ENCODE measurements around the gene TGFBI.
A peak's percentile ranks its signal among the peaks of the same experiment; 100 is the strongest.

Gene TGFBI

DNA sequence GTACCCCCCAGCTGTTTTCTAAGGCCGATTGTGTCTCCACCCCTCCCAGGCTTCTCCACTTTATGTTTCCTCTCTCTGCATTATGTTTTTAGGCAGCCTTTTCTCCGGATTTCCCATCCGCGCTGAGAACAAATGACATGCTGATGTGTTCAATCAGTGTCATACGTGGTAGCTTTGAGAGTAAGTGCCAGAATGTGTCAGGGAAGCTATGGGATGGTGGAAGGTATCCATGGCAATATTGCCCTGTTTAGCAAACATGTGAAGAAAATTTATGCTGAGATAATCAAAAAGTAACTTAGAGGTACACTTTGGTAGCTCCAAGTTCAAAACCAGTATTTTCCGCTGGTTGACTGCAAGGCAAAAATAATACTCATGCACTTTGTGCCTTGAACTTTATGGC, 37.4 kb upstream of the TGFBI start:
- H3K4me1 ChIP-seq (ENCODE audit: insufficient read depth, poor library complexity, severe bottlenecking) = peaks cover 18% of the 10 kb centered on the region
- no peak for ATAC-seq (ENCODE audit: low read depth)
- no peak overlapping the region for H3K27ac ChIP-seq (ENCODE audit: poor library complexity, severe bottlenecking)
- no peaks in the 10 kb centered on the region for H3K9me3 ChIP-seq (ENCODE audit: severe bottlenecking)
- H3K27me3 ChIP-seq (ENCODE audit: insufficient read depth, poor library complexity, severe bottlenecking) = no peaks in the 10 kb centered on the region
- no peaks in the 10 kb centered on the region for H3K36me3 ChIP-seq (ENCODE audit: low read depth)
- TF ChIP-seq, protein P1, sequence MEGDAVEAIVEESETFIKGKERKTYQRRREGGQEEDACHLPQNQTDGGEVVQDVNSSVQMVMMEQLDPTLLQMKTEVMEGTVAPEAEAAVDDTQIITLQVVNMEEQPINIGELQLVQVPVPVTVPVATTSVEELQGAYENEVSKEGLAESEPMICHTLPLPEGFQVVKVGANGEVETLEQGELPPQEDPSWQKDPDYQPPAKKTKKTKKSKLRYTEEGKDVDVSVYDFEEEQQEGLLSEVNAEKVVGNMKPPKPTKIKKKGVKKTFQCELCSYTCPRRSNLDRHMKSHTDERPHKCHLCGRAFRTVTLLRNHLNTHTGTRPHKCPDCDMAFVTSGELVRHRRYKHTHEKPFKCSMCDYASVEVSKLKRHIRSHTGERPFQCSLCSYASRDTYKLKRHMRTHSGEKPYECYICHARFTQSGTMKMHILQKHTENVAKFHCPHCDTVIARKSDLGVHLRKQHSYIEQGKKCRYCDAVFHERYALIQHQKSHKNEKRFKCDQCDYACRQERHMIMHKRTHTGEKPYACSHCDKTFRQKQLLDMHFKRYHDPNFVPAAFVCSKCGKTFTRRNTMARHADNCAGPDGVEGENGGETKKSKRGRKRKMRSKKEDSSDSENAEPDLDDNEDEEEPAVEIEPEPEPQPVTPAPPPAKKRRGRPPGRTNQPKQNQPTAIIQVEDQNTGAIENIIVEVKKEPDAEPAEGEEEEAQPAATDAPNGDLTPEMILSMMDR (IDR thresholded peaks at IDR 0.05; ENCODE audit: poor library complexity, severe bottlenecking) = no peak
- no peak for DNase-seq (ENCODE audit: low spot score)
- H3K4me3 ChIP-seq (ENCODE audit: severe bottlenecking) = no peak overlapping the region

DNA sequence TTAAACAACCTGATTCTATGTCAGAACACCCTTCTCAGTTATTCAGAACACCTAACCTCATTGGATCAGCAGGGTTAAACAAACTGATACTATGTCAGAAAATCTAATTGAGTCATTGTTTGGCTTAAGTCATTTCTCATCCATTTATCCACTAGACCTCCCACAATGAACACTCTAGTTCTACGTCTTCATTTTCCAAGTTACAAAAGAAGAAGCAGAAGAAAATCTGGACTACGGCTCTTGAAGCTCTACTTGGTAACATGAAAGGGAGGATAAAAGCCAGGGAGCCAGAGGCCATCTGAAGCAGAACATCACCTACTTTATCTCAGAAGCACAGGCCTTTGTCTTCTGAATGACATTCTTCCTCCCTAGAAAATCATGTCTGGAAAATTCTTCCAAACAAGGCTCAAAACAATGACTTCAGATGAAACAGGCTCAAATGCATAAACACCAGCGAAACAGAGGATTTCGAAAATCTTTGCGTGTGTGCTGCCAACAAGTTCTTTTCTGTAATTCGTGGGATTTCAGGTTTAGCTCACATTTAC, 35.4 kb upstream of the TGFBI start:
- Histone ChIP-seq H3K36me3 (ENCODE audit: low read depth) (no peaks in the 10 kb centered on the region), H3K27me3 (ENCODE audit: insufficient read depth, poor library complexity, severe bottlenecking) (no peaks in the 10 kb centered on the region), H3K4me3 (ENCODE audit: severe bottlenecking) (no peak overlapping the region), H3K4me1 (ENCODE audit: insufficient read depth, poor library complexity, severe bottlenecking) (peaks cover 29% of the 10 kb centered on the region), H3K9me3 (ENCODE audit: severe bottlenecking) (no peaks in the 10 kb centered on the region), H3K27ac (ENCODE audit: poor library complexity, severe bottlenecking) (peak overlapping the region; percentile 93)
- peak; percentile 16; the same call in 2 of the 3 replicates for ATAC-seq (ENCODE audit: low read depth)
- no peak for DNase-seq (ENCODE audit: low spot score)
- TF ChIP-seq, protein P1 (IDR thresholded peaks at IDR 0.05; ENCODE audit: poor library complexity, severe bottlenecking) = no peak

DNA sequence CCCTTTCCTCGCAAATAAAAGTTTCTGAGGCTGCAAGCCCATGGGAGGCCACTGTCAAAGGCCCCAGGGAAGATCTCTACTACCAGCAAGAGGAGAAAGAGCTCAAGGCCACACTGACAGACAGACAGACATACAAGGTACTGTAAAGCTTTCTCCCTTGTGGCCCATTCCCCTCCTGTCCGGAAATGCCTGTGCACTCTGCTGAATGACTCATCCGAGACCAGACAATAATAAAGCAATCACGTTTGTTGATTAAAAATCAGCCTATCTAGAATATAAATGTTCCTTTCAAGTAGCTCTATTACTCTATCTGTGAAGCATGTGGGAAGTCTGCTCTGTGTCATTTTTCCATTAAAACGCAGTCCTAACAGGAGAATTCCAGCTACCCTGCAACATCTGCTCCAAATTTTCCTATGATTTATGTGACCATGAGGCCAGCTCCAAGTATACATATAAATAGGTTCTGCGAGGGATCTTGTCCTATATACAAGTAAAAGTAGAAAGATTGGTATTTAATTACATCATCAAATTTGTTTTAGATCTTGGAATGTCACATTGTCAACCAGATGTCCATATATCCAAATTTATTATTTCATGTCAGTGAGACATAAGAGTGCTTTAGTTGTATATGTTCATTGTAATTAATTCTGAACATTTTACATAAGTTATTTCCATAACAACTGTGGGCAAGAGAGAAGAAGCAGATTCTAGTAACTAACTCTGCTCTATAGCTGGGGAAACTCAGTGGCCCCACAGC, 34.7 kb upstream of the TGFBI start:
- Histone ChIP-seq H3K36me3 (ENCODE audit: low read depth) (no peaks in the 10 kb centered on the region), H3K27ac (ENCODE audit: poor library complexity, severe bottlenecking) (peak overlapping the region; percentile 93), H3K27me3 (ENCODE audit: insufficient read depth, poor library complexity, severe bottlenecking) (no peaks in the 10 kb centered on the region), H3K4me1 (ENCODE audit: insufficient read depth, poor library complexity, severe bottlenecking) (peaks cover 33% of the 10 kb centered on the region), H3K4me3 (ENCODE audit: severe bottlenecking) (no peak overlapping the region), H3K9me3 (ENCODE audit: severe bottlenecking) (no peaks in the 10 kb centered on the region)
- TF ChIP-seq, protein P1 (IDR thresholded peaks at IDR 0.05; ENCODE audit: poor library complexity, severe bottlenecking) = no peak
- ATAC-seq (ENCODE audit: low read depth) (peak; percentile 90), DNase-seq (ENCODE audit: low spot score) (no peak)

DNA sequence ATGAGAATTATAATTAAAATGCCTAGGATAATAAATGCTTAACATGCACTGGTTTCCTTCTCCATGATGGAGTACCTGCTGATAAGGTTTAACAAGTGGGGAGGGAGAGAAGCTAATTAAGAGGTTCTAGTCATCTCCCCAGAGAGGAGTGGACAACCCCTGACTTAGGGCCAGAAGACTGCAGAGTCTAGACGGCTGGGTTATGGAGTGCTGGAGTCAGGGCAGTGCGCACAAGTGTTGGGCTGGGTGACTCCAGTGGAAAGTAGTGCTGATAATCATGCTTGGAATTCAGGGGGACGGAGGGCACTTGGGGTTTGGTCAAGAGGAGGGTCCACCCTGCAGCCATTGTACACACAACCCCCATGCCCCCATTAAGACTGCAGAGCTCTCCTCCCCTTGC, 32.8 kb upstream of the TGFBI start:
- Histone ChIP-seq H3K9me3 (ENCODE audit: severe bottlenecking) (no peaks in the 10 kb centered on the region), H3K27me3 (ENCODE audit: insufficient read depth, poor library complexity, severe bottlenecking) (no peaks in the 10 kb centered on the region), H3K27ac (ENCODE audit: poor library complexity, severe bottlenecking) (peak overlapping the region; percentile 93), H3K4me1 (ENCODE audit: insufficient read depth, poor library complexity, severe bottlenecking) (peaks cover 40% of the 10 kb centered on the region), H3K4me3 (ENCODE audit: severe bottlenecking) (no peak overlapping the region), H3K36me3 (ENCODE audit: low read depth) (no peaks in the 10 kb centered on the region)
- TF ChIP-seq, protein P1 (IDR thresholded peaks at IDR 0.05; ENCODE audit: poor library complexity, severe bottlenecking) = no peak
- no peak for ATAC-seq (ENCODE audit: low read depth)
- no peak for DNase-seq (ENCODE audit: low spot score)

DNA sequence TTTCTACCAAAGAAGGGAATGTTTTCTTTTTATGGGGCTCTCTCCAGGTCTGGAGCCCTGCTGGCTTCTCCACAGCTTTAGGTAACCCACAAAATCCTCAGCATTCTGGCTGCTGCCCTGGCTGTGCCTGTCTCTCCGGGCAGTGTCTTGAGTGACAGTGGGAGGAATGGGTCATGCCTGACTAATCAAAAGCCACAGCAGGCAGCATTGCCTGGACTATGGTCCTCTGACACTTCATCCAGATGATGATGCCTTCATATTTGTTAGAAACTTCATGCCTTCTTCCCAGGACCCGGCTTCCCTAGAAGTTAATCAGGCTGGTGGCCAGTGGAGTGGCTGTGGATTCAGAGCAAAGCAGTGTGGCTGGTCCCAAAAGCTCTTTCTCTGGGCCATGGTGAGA, 32.2 kb upstream of the TGFBI start:
- no peak overlapping the region for H3K4me3 ChIP-seq (ENCODE audit: severe bottlenecking)
- TF ChIP-seq, protein P1 (IDR thresholded peaks at IDR 0.05; ENCODE audit: poor library complexity, severe bottlenecking) = no peak
- no peaks in the 10 kb centered on the region for H3K27me3 ChIP-seq (ENCODE audit: insufficient read depth, poor library complexity, severe bottlenecking)
- ATAC-seq (ENCODE audit: low read depth) (no peak), DNase-seq (ENCODE audit: low spot score) (no peak)
- H3K9me3 ChIP-seq (ENCODE audit: severe bottlenecking) = no peaks in the 10 kb centered on the region
- H3K27ac ChIP-seq (ENCODE audit: poor library complexity, severe bottlenecking) = peak overlapping the region; percentile 93
- H3K4me1 ChIP-seq (ENCODE audit: insufficient read depth, poor library complexity, severe bottlenecking) = peaks cover 40% of the 10 kb centered on the region
- no peaks in the 10 kb centered on the region for H3K36me3 ChIP-seq (ENCODE audit: low read depth)
